K562 (cell line): ENCODE data around the gene MYO1D. TPM values are rescaled to one million over a fixed set of nuclear protein-coding genes. Genes with fewer than 3 reads are reported as not detected.

Experiments
- ARID1B ChIP-seq: fragments of 450-650 bp; IDR thresholded peaks from 2 replicates; pipeline ENCODE4 v1.6.1; 2016; ENCODE audit warnings: antibody characterized with exemption, mild to moderate bottlenecking, inconsistent platforms
- BCOR ChIP-seq: fragments of 450-650 bp; IDR thresholded peaks from 2 replicates; pipeline ENCODE4 v1.6.1; 2016
- EP400 ChIP-seq: fragments of 450-650 bp; IDR thresholded peaks from 2 replicates; pipeline ENCODE4 v1.6.1; 2017; ENCODE audit warnings: antibody characterized with exemption, mild to moderate bottlenecking, moderate library complexity
- ETV1 ChIP-seq: fragments of 450-650 bp; conservative IDR thresholded peaks from 2 replicates; pipeline ENCODE4 v1.6.1; 2016; ENCODE audit warnings: missing genetic modification characterization, control low read depth, low read depth, missing compliant biosample characterization
- HCFC1 ChIP-seq: IDR thresholded peaks from 2 replicates; pipeline ENCODE4 v1.6.1; 2012; ENCODE audit warnings: low read depth, low read length, improper control_type of control experiment
- HDAC1 ChIP-seq, 2 experiments: fragments of 450-650 bp; IDR thresholded peaks; 2 replicates each; pipeline ENCODE4 v1.6.1; 2016 to 2017; ENCODE audit warnings: inconsistent platforms in 1 of 2, mild to moderate bottlenecking in 1 of 2, moderate library complexity in 1 of 2
- HEY1 ChIP-seq: fragments of 250-450 bp; sonication (Bioruptor Pico); IDR thresholded peaks from 2 replicates; pipeline ENCODE4 v1.5.0; 2020; ENCODE audit warnings: mild to moderate bottlenecking, moderate library complexity, borderline replicate concordance
- HMG20A ChIP-seq: fragments of 450-650 bp; formaldehyde crosslinking; conservative IDR thresholded peaks from 2 replicates; pipeline ENCODE4 v1.4.0; 2020; ENCODE audit warnings: mild to moderate bottlenecking, mixed read lengths
- MTA3 ChIP-seq: fragments of 450-650 bp; formaldehyde crosslinking; IDR thresholded peaks from 2 replicates; pipeline ENCODE4 v1.6.1; 2017; ENCODE audit warnings: mild to moderate bottlenecking, borderline replicate concordance
- NCOR1 ChIP-seq: fragments of 450-650 bp; IDR thresholded peaks from 2 replicates; pipeline ENCODE4 v1.6.1; 2016; ENCODE audit warnings: mild to moderate bottlenecking, moderate library complexity
- NR4A1 ChIP-seq, 2 experiments: fragments of 250-450 bp in 1 of 2; fragments of 450-650 bp in 1 of 2; sonication (Bioruptor Pico) in 1 of 2; IDR thresholded peaks; 2 replicates each; pipeline versions ENCODE4 v1.4.0 to v1.6.1; 2016 to 2020; ENCODE audit warnings: mild to moderate bottlenecking in 2 of 2, missing compliant biosample characterization in 1 of 2, missing genetic modification characterization in 1 of 2, moderate library complexity in 1 of 2
- POLR2B ChIP-seq: fragments of 450-650 bp; IDR thresholded peaks from 2 replicates; pipeline ENCODE4 v1.6.1; 2018; ENCODE audit warnings: low read depth; ENCODE audit not compliant: partially characterized antibody
- RAD51 ChIP-seq: fragments of 450-650 bp; IDR thresholded peaks from 2 replicates; pipeline ENCODE4 v1.7.1; 2016; ENCODE audit warnings: low read depth, mild to moderate bottlenecking, borderline replicate concordance
- SMAD2 ChIP-seq: fragments of 150-350 bp; IDR thresholded peaks from 2 replicates; pipeline ENCODE4 v1.6.1; 2014; ENCODE audit warnings: low read depth, mild to moderate bottlenecking, low read length
- ZKSCAN1 ChIP-seq: fragments of 150-350 bp; IDR thresholded peaks from 2 replicates; pipeline ENCODE4 v1.6.1; 2016; ENCODE audit warnings: low read depth, low read length
- ZKSCAN8 ChIP-seq: fragments of 200-800 bp; sonication (Bioruptor generic); IDR thresholded peaks from 2 replicates; pipeline ENCODE4 v1.6.1; 2016; ENCODE audit warnings: missing genetic modification characterization, missing compliant biosample characterization
- ZNF589 ChIP-seq: fragments of 200-800 bp; sonication (Bioruptor generic); IDR thresholded peaks from 2 replicates; pipeline ENCODE4 v1.6.1; 2016; ENCODE audit warnings: low read depth, missing genetic modification characterization, missing compliant biosample characterization
- ZNF696 ChIP-seq: fragments of 250-450 bp; sonication (Bioruptor Pico); conservative IDR thresholded peaks from 2 replicates; pipeline ENCODE4 v1.4.0; 2020; ENCODE audit warnings: mild to moderate bottlenecking, moderate library complexity
- ZNF75A ChIP-seq: fragments of 450-650 bp; formaldehyde crosslinking; IDR thresholded peaks from 2 replicates; pipeline ENCODE4 v1.4.0; 2020; ENCODE audit warnings: mild to moderate bottlenecking
- ZNF785 ChIP-seq: fragments of 250-450 bp; sonication (Bioruptor Pico); IDR thresholded peaks from 2 replicates; pipeline ENCODE4 v1.4.0; 2020; ENCODE audit warnings: mild to moderate bottlenecking
- polyA plus RNA-seq, 8 experiments: library from polyadenylated mRNA; depleted of rRNA in 4 of 8; stranded (reverse) in 5 of 8; unstranded in 3 of 8; fragments of >200 nt; fragmentation: Nextera tagmentation in 2 of 8; fragmentation: Illumina TruSeq in 1 of 8; extraction: Ambion mirVana in 2 of 8; extraction: Trizol in 1 of 8; gene quantifications; 2 replicates each; pipeline versions ENCODE4 v1.2.1 to v1.2.3, GENCODE V29; 2011 to 2014; ENCODE audit warnings: inconsistent platforms in 1 of 8, missing spikeins in 1 of 8
- total RNA-seq, 7 experiments: library from RNA; depleted of rRNA in 6 of 7; stranded (reverse); fragments of >200 nt in 6 of 7; fragmentation: Illumina TruSeq in 2 of 7; extraction: Trizol in 2 of 7; gene quantifications; 2 replicates each; pipeline versions ENCODE4 v1.2.1 to v1.2.3, GENCODE V29; 2011 to 2021; ENCODE audit warnings: low replicate concordance in 1 of 7
- TF ChIP-seq, protein P1 (sequence below): sonication (generic); formaldehyde crosslinking; IDR thresholded peaks from 2 replicates; pipeline ENCODE4 v1.8.0; 2022; ENCODE audit warnings: mild to moderate bottlenecking, missing genetic modification reagents, borderline replicate concordance
- TF ChIP-seq, protein P2 (sequence below), 2 experiments: fragments of 150-350 bp in 1 of 2; IDR thresholded peaks; 2 replicates each; pipeline ENCODE4 v1.6.1; 2012 to 2016; ENCODE audit warnings: low read depth in 2 of 2, low read length in 2 of 2, mild to moderate bottlenecking in 1 of 2, moderate library complexity in 1 of 2
- TF ChIP-seq, protein P3 (sequence below), 2 experiments: fragments of 450-650 bp in 1 of 2; sonication (generic) in 1 of 2; formaldehyde crosslinking; conservative IDR thresholded peaks; 2 replicates each; pipeline versions ENCODE4 v1.4.0 to v1.8.1; 2020 to 2022; ENCODE audit warnings: mild to moderate bottlenecking in 1 of 2, missing genetic modification reagents in 1 of 2

The MYO1D gene
- total and polyA plus RNA-seq, 9 of the 15 experiments (the other 6 are each of a cell fraction or from before 2014, with no cell fraction given): 2.1 to 71.2 (median 45.4) TPM

DNA sequence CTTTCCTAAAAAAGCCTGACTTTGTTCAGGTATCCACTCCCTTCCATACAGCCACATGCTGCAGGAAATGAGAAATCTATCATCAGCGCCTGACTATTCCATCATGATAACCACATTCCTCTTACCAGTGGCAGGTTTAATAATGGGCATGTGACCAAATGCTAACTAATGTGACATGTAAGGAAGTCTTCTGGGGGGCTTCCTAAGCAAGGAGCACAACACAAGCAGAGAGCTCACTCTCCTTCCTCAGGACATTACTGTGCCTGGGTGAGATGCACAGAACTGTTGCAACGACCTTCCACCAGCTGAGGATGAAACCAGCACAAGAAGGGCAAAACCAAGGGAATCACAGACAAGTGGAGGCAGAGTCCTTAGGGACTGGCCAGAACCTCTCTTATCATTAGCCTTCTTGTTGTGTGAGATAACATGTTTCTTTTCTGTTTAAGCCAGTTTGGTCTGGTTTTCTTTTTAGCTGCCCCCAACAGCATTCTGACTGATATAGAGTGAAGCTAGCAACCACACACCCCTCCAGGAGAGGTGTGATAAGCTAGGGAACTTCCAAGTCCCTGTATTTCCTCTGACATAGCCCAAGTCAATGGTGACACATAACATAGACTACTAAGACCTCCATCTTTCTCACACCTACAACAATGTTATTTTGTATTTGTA, 16.9 kb downstream of the MYO1D start (continued):
- TF ChIP-seq ZNF785 (CRISPR knock-in tag): no peak
- TF ChIP-seq SMAD2: no peak
- TF ChIP-seq ZKSCAN1: no peak
- peak; percentile 62; the same call in 1 of the 2 replicates for TF ChIP-seq ZNF589
- peak; percentile 59; the same call in 1 of the 2 replicates for TF ChIP-seq EP400
- peak; percentile 75; the same call in 1 of the 2 replicates for TF ChIP-seq BCOR
- no peak for TF ChIP-seq POLR2B
- TF ChIP-seq ZNF75A (CRISPR knock-in tag): no peak
- TF ChIP-seq NR4A1 (CRISPR knock-in tag; IDR thresholded peaks at IDR 0.05): no peak
- TF ChIP-seq NR4A1 (tag; IDR thresholded peaks at IDR 0.05): 0 out of 2 replicates have a peak, but pooled peaks have one; percentile 14
- TF ChIP-seq, protein P1, sequence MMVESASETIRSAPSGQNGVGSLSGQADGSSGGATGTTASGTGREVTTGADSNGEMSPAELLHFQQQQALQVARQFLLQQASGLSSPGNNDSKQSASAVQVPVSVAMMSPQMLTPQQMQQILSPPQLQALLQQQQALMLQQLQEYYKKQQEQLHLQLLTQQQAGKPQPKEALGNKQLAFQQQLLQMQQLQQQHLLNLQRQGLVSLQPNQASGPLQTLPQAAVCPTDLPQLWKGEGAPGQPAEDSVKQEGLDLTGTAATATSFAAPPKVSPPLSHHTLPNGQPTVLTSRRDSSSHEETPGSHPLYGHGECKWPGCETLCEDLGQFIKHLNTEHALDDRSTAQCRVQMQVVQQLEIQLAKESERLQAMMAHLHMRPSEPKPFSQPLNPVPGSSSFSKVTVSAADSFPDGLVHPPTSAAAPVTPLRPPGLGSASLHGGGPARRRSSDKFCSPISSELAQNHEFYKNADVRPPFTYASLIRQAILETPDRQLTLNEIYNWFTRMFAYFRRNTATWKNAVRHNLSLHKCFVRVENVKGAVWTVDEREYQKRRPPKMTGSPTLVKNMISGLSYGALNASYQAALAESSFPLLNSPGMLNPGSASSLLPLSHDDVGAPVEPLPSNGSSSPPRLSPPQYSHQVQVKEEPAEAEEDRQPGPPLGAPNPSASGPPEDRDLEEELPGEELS (CRISPR knock-in tag): no peak
- TF ChIP-seq, protein P2, sequence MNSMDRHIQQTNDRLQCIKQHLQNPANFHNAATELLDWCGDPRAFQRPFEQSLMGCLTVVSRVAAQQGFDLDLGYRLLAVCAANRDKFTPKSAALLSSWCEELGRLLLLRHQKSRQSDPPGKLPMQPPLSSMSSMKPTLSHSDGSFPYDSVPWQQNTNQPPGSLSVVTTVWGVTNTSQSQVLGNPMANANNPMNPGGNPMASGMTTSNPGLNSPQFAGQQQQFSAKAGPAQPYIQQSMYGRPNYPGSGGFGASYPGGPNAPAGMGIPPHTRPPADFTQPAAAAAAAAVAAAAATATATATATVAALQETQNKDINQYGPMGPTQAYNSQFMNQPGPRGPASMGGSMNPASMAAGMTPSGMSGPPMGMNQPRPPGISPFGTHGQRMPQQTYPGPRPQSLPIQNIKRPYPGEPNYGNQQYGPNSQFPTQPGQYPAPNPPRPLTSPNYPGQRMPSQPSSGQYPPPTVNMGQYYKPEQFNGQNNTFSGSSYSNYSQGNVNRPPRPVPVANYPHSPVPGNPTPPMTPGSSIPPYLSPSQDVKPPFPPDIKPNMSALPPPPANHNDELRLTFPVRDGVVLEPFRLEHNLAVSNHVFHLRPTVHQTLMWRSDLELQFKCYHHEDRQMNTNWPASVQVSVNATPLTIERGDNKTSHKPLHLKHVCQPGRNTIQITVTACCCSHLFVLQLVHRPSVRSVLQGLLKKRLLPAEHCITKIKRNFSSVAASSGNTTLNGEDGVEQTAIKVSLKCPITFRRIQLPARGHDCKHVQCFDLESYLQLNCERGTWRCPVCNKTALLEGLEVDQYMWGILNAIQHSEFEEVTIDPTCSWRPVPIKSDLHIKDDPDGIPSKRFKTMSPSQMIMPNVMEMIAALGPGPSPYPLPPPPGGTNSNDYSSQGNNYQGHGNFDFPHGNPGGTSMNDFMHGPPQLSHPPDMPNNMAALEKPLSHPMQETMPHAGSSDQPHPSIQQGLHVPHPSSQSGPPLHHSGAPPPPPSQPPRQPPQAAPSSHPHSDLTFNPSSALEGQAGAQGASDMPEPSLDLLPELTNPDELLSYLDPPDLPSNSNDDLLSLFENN (IDR thresholded peaks at IDR 0.05; ENCODE audit: low read depth in 2 of 2, low read length in 2 of 2): no peak
- no peak for TF ChIP-seq HCFC1
- 0 out of 2 replicates have a peak, but pooled peaks have one; percentile 42 for TF ChIP-seq MTA3
- TF ChIP-seq ZNF696 (CRISPR knock-in tag): no peak
- peak; percentile 91 for TF ChIP-seq ARID1B
- TF ChIP-seq HMG20A: no peak
- TF ChIP-seq ZKSCAN8 (CRISPR knock-in tag): peak; percentile 61; the same call in 1 of the 2 replicates
- TF ChIP-seq, protein P3, sequence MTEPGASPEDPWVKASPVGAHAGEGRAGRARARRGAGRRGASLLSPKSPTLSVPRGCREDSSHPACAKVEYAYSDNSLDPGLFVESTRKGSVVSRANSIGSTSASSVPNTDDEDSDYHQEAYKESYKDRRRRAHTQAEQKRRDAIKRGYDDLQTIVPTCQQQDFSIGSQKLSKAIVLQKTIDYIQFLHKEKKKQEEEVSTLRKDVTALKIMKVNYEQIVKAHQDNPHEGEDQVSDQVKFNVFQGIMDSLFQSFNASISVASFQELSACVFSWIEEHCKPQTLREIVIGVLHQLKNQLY (CRISPR knock-in tag; conservative IDR thresholded peaks at IDR 0.05): no peak
- TF ChIP-seq HEY1 (CRISPR knock-in tag): no peak
- TF ChIP-seq ETV1: no peak
- TF ChIP-seq HDAC1 (IDR thresholded peaks at IDR 0.05): peak in 1 of 2 experiments; percentile 69; a peak in 2 of 4 replicates
- peak; percentile 81 for TF ChIP-seq NCOR1
- TF ChIP-seq RAD51: peak; percentile 47
